Endothelial cell of umbilical vein (primary cell): ENCODE measurements around the gene PROM1. TPM values are rescaled to one million over a fixed set of nuclear protein-coding genes. Genes with fewer than 3 reads are reported as not detected.

Experiments
- BruUV-seq: library from RNA; stranded (reverse); fragments of 400-500 nt; replicated peaks from 2 replicates; lab custom pipeline; 2021; lab: Mats Ljungman, UMichigan
- CTCF ChIA-PET: fragments of 300-600, 350-600 bp; sonication (Branson Sonifier 250); formaldehyde crosslinking; loops from one replicate; lab custom pipeline; 2021; ENCODE audit warnings: antibody characterized with exemption, inconsistent platforms; lab: Charles Lee
- POLR2A ChIA-PET: fragments of 300-600, 350-600 bp; sonication (Branson Sonifier 250); formaldehyde crosslinking; loops from one replicate; lab custom pipeline; 2021; ENCODE audit warnings: antibody characterized with exemption, inconsistent platforms; lab: Charles Lee
- DNase-seq: peaks from one replicate; pipeline ENCODE4 v3.0.0-alpha.2; 2011; ENCODE audit warnings: low read depth, low spot score
- FAIRE-seq: peaks from 2 replicates; lab custom pipeline; 2011; peaks lifted over from hg19 to GRCh38; lab: Jason Lieb, UNC
- H2AFZ ChIP-seq: 2 replicates; pipeline ENCODE4 v1.6.0; 2012; ENCODE audit warnings: low read depth, low read length, control low read depth, inconsistent platforms
- H3K27ac ChIP-seq: 2 replicates; pipeline ENCODE4 v1.5.1; 2011; ENCODE audit warnings: low read depth, mild to moderate bottlenecking, control low read depth, low read length, moderate library complexity; ENCODE audit not compliant: insufficient read depth
- H3K27me3 ChIP-seq, 2 experiments: 2 replicates each; pipeline versions ENCODE4 v1.6.0 to v1.6.1; 2011; ENCODE audit warnings: low read length in 2 of 2, mixed read lengths in 1 of 2; ENCODE audit not compliant: control insufficient read depth in 2 of 2, insufficient read depth in 2 of 2
- H3K36me3 ChIP-seq, 2 experiments: 2 replicates in 1 of 2; 3 replicates in 1 of 2; pipeline ENCODE4 v1.5.1; 2011; ENCODE audit warnings: low read length in 2 of 2, mild to moderate bottlenecking in 1 of 2, moderate library complexity in 1 of 2; ENCODE audit not compliant: control insufficient read depth in 2 of 2, insufficient read depth in 2 of 2; ENCODE audit errors: extremely low read depth in 1 of 2
- H3K4me1 ChIP-seq: 3 replicates; pipeline ENCODE4 v1.5.1; 2011; ENCODE audit warnings: mild to moderate bottlenecking, low read length; ENCODE audit not compliant: control insufficient read depth, insufficient read depth; ENCODE audit errors: extremely low read depth
- H3K4me2 ChIP-seq: 2 replicates; pipeline ENCODE4 v1.6.1; 2011; ENCODE audit warnings: low read length, control low read depth, mixed read lengths; ENCODE audit not compliant: insufficient read depth
- H3K4me3 ChIP-seq, 3 experiments: fragments of 200-600 bp in 1 of 3; sonication (generic), shearing (Covaris generic) in 1 of 3; replicated peaks in 1 of 3; 2 replicates each; pipeline ENCODE4 v1.5.1; 2011 to 2016; ENCODE audit warnings: control low read depth in 3 of 3, low read length in 3 of 3, mild to moderate bottlenecking in 2 of 3, inconsistent platforms in 1 of 3, low read depth in 1 of 3, moderate library complexity in 1 of 3; ENCODE audit not compliant: insufficient read depth in 1 of 3
- H3K79me2 ChIP-seq: 2 replicates; pipeline ENCODE4 v1.6.0; 2012; ENCODE audit warnings: low read length, inconsistent platforms; ENCODE audit not compliant: control insufficient read depth, insufficient read depth
- H3K9ac ChIP-seq: replicated peaks from 2 replicates; pipeline ENCODE3; 2011; ENCODE audit warnings: low read length, control low read depth; ENCODE audit not compliant: insufficient read depth; ENCODE audit errors: extremely low read depth
- H3K9me1 ChIP-seq: replicated peaks from 3 replicates; pipeline ENCODE4 v1.6.0; 2011; ENCODE audit warnings: mild to moderate bottlenecking, low read length; ENCODE audit not compliant: control insufficient read depth, insufficient read depth; ENCODE audit errors: extremely low read depth
- H3K9me3 ChIP-seq: replicated peaks from 2 replicates; pipeline ENCODE4 v1.5.1; 2012; ENCODE audit warnings: low read length, inconsistent platforms; ENCODE audit not compliant: control insufficient read depth, insufficient read depth
- H4K20me1 ChIP-seq: replicated peaks from 2 replicates; pipeline ENCODE3; 2011; ENCODE audit warnings: mild to moderate bottlenecking, low read length; ENCODE audit not compliant: control insufficient read depth, insufficient read depth; ENCODE audit errors: extremely low read depth
- EZH2 ChIP-seq: IDR thresholded peaks from 2 replicates; pipeline ENCODE4 v1.6.1; 2012; ENCODE audit warnings: borderline replicate concordance, low read depth, mild to moderate bottlenecking, moderate library complexity, low read length, inconsistent platforms; ENCODE audit not compliant: severe bottlenecking
- FOS ChIP-seq: IDR thresholded peaks from 2 replicates; pipeline ENCODE4 v1.6.1; 2011; ENCODE audit warnings: mild to moderate bottlenecking, low read length, moderate library complexity, borderline replicate concordance; ENCODE audit not compliant: insufficient read depth
- GATA2 ChIP-seq: IDR thresholded peaks from 2 replicates; pipeline ENCODE4 v1.7.0; 2011; ENCODE audit warnings: low read depth, mild to moderate bottlenecking, moderate library complexity, mixed read lengths, low read length; ENCODE audit not compliant: insufficient read length, insufficient read depth
- JUN ChIP-seq: IDR thresholded peaks from 2 replicates; pipeline ENCODE4 v1.6.1; 2011; ENCODE audit warnings: borderline replicate concordance, low read depth; ENCODE audit not compliant: insufficient read length, insufficient read depth
- MYC ChIP-seq: IDR thresholded peaks from one replicate; pipeline ENCODE4 v1.6.1; 2011; ENCODE audit warnings: mild to moderate bottlenecking, low read depth, low read length
- POLR2A ChIP-seq: IDR thresholded peaks from 2 replicates; pipeline ENCODE4 v1.6.1; 2012; ENCODE audit warnings: low read depth, mild to moderate bottlenecking, control low read depth, low read length
- POLR2AphosphoS5 ChIP-seq: IDR thresholded peaks from 2 replicates; pipeline ENCODE4 v1.6.1; 2012; ENCODE audit warnings: low read depth, mild to moderate bottlenecking, control low read depth, low read length, moderate library complexity; ENCODE audit not compliant: insufficient read depth
- dilution Hi-C: fragments of 300-500 bp; cut with MboI; formaldehyde crosslinking; loops from one replicate; pipeline ENCODE4 v1.15.0; 2019; ENCODE audit warnings: low sequenced_read_pairs; ENCODE audit not compliant: extremely low pct_ligation_motif_present
- intact Hi-C: fragments of 100-400 bp; cut with micrococcal nuclease; formaldehyde crosslinking; loops from one replicate; pipeline ENCODE4 v1.10.0; 2022
- polyA plus RNA-seq, 4 experiments: library from polyadenylated mRNA; depleted of rRNA in 3 of 4; stranded (reverse) in 3 of 4; unstranded in 1 of 4; fragments of >200 nt; gene quantifications; 2 replicates each; pipeline versions ENCODE4 v1.2.1 to v1.2.3, GENCODE V29; 2011 to 2012; ENCODE audit warnings: missing spikeins in 1 of 4
- total RNA-seq: library from RNA; stranded (reverse); gene quantifications from 2 replicates; pipeline ENCODE4 v1.2.3, GENCODE V29; 2021
- TF ChIP-seq, protein P1 (sequence below): IDR thresholded peaks from 2 replicates; pipeline ENCODE4 v1.6.1; 2011; ENCODE audit not compliant: insufficient read depth, insufficient read length
- TF ChIP-seq, protein P2 (sequence below), 2 donors: IDR thresholded peaks; 1 replicate in 1 of 2; 2 replicates in 1 of 2; pipeline ENCODE4 v1.5.1; 2011; ENCODE audit warnings: low read length in 2 of 2, mild to moderate bottlenecking in 2 of 2, moderate library complexity in 2 of 2, control low read depth in 1 of 2, inconsistent platforms in 1 of 2, low read depth in 1 of 2; ENCODE audit not compliant: insufficient read depth in 1 of 2; ENCODE audit errors: extremely low read depth in 1 of 2

The PROM1 gene
- total and polyA plus RNA-seq, 2 donors (not counting 3 experiments of a cell fraction or from before 2014, with no cell fraction given): 0.36 to 1.7 TPM

DNA sequence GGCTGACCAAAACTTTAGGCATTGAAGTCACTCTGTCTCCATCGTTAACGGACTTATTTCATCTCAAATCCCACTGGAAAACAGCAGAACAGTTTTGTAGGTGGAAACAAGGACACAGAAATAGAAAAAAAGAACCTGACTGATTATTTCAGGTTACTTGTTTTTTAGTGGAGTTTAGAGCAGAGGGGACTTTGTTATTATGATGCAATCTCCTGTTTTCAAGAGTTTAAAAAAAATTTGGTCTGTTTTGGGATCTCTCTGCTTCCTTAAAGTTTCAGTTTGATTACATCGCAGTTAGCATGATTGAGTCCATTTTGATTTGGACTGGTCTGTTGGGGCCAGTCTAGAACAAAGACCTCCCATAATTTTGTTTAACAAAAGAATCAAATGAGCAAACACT, 13.6 kb downstream of the PROM1 start:
- Histone ChIP-seq H3K27me3 (peaks cover 12% of the 10 kb centered on the region in 2 experiments), H3K27ac (no peak overlapping the region), H2AFZ (no peak overlapping the region), H3K9ac (no peak overlapping the region), H3K4me2 (no peak overlapping the region), H3K79me2 (no peaks in the 10 kb centered on the region), H3K9me1 (no peaks in the 10 kb centered on the region), H3K36me3 (no peaks in the 10 kb centered on the region), H3K4me1 (no peaks in the 10 kb centered on the region), H3K9me3 (no peaks in the 10 kb centered on the region), H3K4me3 (no peak overlapping the region), H4K20me1 (no peaks in the 10 kb centered on the region)
- dilution Hi-C loops (no loop called here), intact Hi-C loops (no loop called here)
- DNase-seq (no peak), FAIRE-seq (no peak)
- no TSS peak for BruUV-seq
- POLR2A ChIA-PET: no interaction called here
- no peak for TF ChIP-seq POLR2AphosphoS5
- TF ChIP-seq, protein P1, sequence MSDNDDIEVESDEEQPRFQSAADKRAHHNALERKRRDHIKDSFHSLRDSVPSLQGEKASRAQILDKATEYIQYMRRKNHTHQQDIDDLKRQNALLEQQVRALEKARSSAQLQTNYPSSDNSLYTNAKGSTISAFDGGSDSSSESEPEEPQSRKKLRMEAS: no peak
- TF ChIP-seq EZH2: no peak
- no peak for TF ChIP-seq JUN
- TF ChIP-seq GATA2: no peak
- no peak for TF ChIP-seq FOS
- no peak for TF ChIP-seq POLR2A
- no peak for TF ChIP-seq MYC
- TF ChIP-seq, protein P2, sequence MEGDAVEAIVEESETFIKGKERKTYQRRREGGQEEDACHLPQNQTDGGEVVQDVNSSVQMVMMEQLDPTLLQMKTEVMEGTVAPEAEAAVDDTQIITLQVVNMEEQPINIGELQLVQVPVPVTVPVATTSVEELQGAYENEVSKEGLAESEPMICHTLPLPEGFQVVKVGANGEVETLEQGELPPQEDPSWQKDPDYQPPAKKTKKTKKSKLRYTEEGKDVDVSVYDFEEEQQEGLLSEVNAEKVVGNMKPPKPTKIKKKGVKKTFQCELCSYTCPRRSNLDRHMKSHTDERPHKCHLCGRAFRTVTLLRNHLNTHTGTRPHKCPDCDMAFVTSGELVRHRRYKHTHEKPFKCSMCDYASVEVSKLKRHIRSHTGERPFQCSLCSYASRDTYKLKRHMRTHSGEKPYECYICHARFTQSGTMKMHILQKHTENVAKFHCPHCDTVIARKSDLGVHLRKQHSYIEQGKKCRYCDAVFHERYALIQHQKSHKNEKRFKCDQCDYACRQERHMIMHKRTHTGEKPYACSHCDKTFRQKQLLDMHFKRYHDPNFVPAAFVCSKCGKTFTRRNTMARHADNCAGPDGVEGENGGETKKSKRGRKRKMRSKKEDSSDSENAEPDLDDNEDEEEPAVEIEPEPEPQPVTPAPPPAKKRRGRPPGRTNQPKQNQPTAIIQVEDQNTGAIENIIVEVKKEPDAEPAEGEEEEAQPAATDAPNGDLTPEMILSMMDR (IDR thresholded peaks at IDR 0.05; ENCODE audit: extremely low read depth in 1 of 2, insufficient read depth in 1 of 2, low read depth in 1 of 2, low read length in 2 of 2): no peak
- CTCF ChIA-PET: no interaction called here
